Activated CD4-positive, alpha-beta T cell treated with anti-CD3 and anti-CD28 coated beads for 36 hours (primary cell): ENCODE measurements around the gene REC114. TPM values are rescaled to one million over a fixed set of nuclear protein-coding genes. Genes with fewer than 3 reads are reported as not detected.
"Not testable (repeated sequence)": the region's sequence is repeated elsewhere in the genome, so short reads cannot be mapped to it uniquely, and the experiment has no call there.

Experiments used
- ATAC-seq: fragments of 200-7000 bp; cut with Tn5 transposase; one replicate; pipeline ENCODE4 v1.10.0; 2021; ENCODE audit warnings: mild to moderate bottlenecking, moderate library complexity
- CTCF ChIA-PET: fragments of 350-600 bp; sonication (Branson Sonifier 250); formaldehyde crosslinking; loops from one replicate; lab custom pipeline; 2021; ENCODE audit warnings: antibody characterized with exemption; lab: Charles Lee
- POLR2A ChIA-PET: fragments of 350-600 bp; sonication (Branson Sonifier 250); formaldehyde crosslinking; loops from one replicate; lab custom pipeline; 2021; ENCODE audit warnings: antibody characterized with exemption, inconsistent platforms; lab: Charles Lee
- DNase-seq: peaks from one replicate; pipeline ENCODE4 v3.0.0-alpha.2; 2020
- H3K27ac Mint-ChIP-seq: one replicate; pipeline ENCODE4 v1.8.0; 2021; ENCODE audit warnings: mixed read lengths
- H3K27me3 Mint-ChIP-seq: one replicate; pipeline ENCODE4 v1.8.0; 2021; ENCODE audit warnings: mixed read lengths
- H3K36me3 Mint-ChIP-seq: one replicate; pipeline ENCODE4 v1.8.0; 2021; ENCODE audit warnings: low read depth, mixed read lengths
- H3K4me1 Mint-ChIP-seq: one replicate; pipeline ENCODE4 v1.8.0; 2021; ENCODE audit warnings: mixed read lengths
- H3K4me3 Mint-ChIP-seq: one replicate; pipeline ENCODE4 v1.8.0; 2021; ENCODE audit warnings: mild to moderate bottlenecking, moderate library complexity, mixed read lengths
- H3K9me3 Mint-ChIP-seq: one replicate; pipeline ENCODE4 v1.8.0; 2021; ENCODE audit warnings: low read depth, mixed read lengths
- intact Hi-C, 2 experiments: fragments of 100-400 bp; cut with DNase I in 1 of 2; cut with micrococcal nuclease in 1 of 2; formaldehyde crosslinking; loops; one replicate each; pipeline versions ENCODE4 v1.14.2 to v1.15.1; 2022 to 2024; cut with DNase I, micrococcal nuclease
- total RNA-seq, 2 experiments: library from RNA; stranded (reverse); gene quantifications; one replicate each; pipeline ENCODE4 v1.2.3, GENCODE V29; 2021

Gene REC114
- total RNA-seq, 2 experiments from 2014 or later, result not detected

DNA sequence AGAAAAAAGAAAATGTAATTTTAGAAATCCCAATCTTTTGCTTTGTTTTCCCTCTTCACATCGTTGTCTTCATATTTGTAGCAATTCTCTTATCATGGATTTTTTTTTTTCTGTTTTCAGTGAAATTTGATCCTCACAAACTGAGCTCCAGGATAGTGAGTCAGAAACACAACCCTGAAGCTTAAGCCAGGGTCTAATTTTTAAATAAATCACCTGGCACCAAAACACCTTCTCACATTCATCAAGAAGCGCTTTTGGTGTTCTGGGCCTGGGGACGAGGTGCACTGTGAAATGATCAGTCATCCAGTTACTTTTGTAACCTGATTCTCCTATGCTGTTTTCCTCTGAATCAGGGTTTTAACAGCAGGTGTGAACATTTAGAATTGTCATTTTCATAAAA, 87.7 kb downstream of the REC114 start:
- Mint-ChIP-seq H3K27me3 (peaks cover 5% of the 10 kb centered on the region), H3K27ac (no peak overlapping the region), H3K9me3 (no peaks in the 10 kb centered on the region), H3K4me1 (no peaks in the 10 kb centered on the region), H3K36me3 (peaks cover 1% of the 10 kb centered on the region), H3K4me3 (no peak overlapping the region)
- intact Hi-C loops, result no loop called here
- ChIA-PET CTCF (interaction anchor here (1.1 kb wide), 1 partner anchor 169 kb away, joined by 3 read pairs; no protein-coding TSS in a partner anchor), POLR2A (interaction anchor here (0.7 kb wide), 1 partner anchor 1834 kb away, joined by 3 read pairs; no protein-coding TSS in a partner anchor)
- no peak for ATAC-seq
- DNase-seq, result no peak

DNA sequence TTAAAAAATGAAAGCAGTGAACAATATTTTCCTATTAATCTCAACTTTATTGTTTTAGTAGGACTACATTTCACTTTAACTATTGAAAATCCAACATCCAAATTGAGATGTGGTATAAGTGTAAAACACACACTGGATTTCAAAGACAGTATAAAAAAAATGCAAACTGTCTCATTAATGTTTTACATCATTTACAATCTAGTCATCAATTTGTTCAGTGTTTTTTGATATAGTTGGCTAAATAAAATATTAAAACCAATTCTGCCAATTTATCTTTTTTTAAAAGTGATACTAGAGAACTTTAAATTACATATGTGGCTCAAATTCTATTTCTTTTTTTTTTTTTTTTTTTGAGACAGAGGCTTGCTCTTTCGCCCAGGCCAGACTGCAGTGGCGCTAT, 95.2 kb downstream of the REC114 start:
- Mint-ChIP-seq H3K4me3 (no peak overlapping the region), H3K27ac (no peak overlapping the region), H3K27me3 (no peaks in the 10 kb centered on the region), H3K9me3 (no peaks in the 10 kb centered on the region), H3K36me3 (no peaks in the 10 kb centered on the region), H3K4me1 (no peaks in the 10 kb centered on the region)
- ChIA-PET POLR2A (no interaction called here), CTCF (no interaction called here)
- DNase-seq, result no peak
- intact Hi-C loops, result no loop called here
- no peak for ATAC-seq

DNA sequence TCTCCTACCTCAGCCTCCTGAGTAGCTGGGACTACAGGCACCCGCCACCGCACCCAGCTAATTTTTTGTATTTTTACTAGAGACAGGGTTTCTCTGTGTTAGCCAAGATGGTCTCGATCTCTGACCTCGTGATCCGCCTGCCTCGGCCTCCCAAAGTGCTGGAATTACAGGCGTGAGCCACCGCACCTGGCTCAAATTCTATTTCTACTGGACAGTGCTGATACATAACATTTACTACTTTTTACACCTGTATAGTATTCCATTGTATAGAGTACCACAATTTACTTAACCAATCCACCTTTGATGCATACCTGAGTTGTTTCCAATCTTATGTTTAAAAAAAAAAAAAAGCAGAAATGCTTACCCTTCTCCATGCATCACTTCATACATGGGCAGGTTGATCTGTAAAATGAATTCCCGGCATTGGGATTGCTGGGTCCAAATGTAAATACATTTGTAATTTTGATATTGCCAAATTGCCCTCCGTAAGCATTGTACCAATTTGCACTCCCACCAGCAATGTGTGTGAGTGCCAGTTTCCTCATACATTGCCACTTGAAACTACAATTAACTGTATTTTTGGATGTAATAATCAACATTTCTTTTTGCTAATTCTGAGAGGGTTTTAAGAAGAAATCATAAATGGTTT, 95.7 kb downstream of the REC114 start:
- Mint-ChIP-seq H3K9me3 (no peaks in the 10 kb centered on the region), H3K27me3 (no peaks in the 10 kb centered on the region), H3K27ac (no peak overlapping the region), H3K4me3 (no peak overlapping the region), H3K4me1 (no peaks in the 10 kb centered on the region), H3K36me3 (no peaks in the 10 kb centered on the region)
- no peak for DNase-seq
- CTCF ChIA-PET, result no interaction called here
- no peak for ATAC-seq
- POLR2A ChIA-PET, result no interaction called here
- intact Hi-C loops, result no loop called here

DNA sequence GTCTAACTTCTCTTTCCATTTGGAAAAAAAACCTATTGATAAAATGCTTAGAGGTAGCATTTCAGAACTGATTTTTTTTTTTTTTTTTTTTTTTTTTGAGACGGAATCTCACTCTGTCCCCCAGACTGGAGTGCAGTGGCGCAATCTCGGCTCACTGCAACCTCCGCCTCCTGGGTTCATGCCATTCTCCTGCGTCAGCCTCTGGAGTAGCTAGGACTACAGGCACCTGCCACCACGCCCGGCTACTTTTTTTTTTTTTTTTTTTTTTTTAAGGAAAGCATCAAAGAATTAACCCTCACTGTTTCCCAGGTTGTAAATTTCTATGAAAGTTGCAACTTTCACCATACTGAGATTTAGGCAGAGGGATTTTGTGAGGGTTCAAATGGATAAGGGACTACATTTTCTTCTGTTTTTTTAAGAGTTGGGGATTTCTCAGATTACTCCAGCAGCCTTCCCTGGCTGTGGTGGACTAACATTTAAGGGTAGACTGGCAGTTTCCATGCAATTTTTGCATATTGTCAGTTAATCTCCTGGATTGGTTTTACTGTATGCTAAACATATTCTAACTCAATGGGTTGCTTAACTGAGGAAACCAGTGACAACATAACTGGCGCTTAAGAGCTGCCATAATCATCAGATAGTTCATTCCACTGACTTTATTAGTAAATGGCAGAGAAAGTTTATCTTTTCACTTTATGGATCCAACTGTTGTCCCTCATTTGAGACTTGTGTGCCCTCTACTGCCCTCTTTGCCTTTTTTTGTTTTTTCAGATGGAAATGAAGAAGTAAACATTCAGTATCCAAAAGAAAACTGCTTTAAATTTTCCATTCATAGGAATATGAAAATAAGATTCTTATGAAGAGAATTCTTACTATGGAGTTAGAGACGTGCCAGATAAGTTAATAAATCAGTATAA, 96.5 kb downstream of the REC114 start:
- intact Hi-C loops, result no loop called here
- H3K36me3 Mint-ChIP-seq, result no peaks in the 10 kb centered on the region
- ChIA-PET CTCF (interaction anchor here (0.6 to 1.4 kb wide), 2 partner anchors 12 to 13 kb away, joined by 3 to 4 read pairs; no protein-coding TSS in a partner anchor), POLR2A (no interaction called here)
- DNase-seq (no peak), ATAC-seq (no peak)
- H3K9me3 Mint-ChIP-seq, result no peaks in the 10 kb centered on the region
- H3K27me3 Mint-ChIP-seq, result no peaks in the 10 kb centered on the region
- no peak overlapping the region for H3K4me3 Mint-ChIP-seq
- no peaks in the 10 kb centered on the region for H3K4me1 Mint-ChIP-seq
- no peak overlapping the region for H3K27ac Mint-ChIP-seq

DNA sequence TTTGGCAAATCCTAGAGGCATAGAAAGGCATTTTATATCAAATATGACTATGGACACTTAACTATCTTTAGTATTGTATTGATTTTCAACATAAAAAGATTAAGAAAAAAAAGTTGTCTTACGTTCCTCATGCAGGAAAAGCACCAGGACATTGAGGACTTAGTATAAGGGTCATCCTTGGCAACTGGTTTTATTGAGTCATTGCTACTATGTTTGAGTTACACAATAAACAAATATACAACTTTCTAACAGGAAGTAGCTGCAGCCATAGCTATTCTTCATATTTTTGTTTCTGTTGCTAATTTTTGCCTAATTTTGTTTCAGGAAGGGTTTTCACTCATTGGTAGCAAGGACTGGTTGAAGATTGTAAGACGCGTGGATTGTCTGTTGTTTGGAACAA, 97.2 kb downstream of the REC114 start:
- Mint-ChIP-seq H3K4me3 (no peak overlapping the region), H3K9me3 (no peaks in the 10 kb centered on the region), H3K27me3 (no peaks in the 10 kb centered on the region), H3K36me3 (peaks cover 2% of the 10 kb centered on the region), H3K27ac (no peak overlapping the region), H3K4me1 (no peaks in the 10 kb centered on the region)
- intact Hi-C loops, result no loop called here
- ATAC-seq, result no peak
- no peak for DNase-seq
- ChIA-PET CTCF (interaction anchor here (0.6 to 1.4 kb wide), 2 partner anchors 12 kb away, joined by 3 to 4 read pairs; no protein-coding TSS in a partner anchor), POLR2A (interaction anchor here (0.7 kb wide), 1 partner anchor 190 kb away, joined by 3 read pairs; no protein-coding TSS in a partner anchor)

DNA sequence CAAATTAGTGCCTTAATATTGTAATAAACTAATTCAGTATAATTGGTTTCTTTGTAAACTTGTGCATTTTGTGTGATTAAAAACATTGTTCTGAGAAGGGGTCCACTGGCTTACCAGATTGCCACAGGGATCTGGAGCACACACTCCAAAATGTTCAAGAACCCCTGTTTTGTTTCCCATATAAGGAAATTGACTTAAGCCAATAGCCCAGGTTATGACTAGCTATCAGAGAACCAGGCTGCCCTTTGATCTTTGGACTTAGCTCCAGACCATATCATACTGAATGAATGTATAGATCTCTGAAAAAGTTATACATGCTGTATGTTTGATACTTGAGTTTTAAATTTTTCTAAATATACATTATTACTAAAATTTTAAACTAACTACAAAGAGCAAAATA, 98.5 kb downstream of the REC114 start:
- Mint-ChIP-seq H3K4me3 (no peak overlapping the region), H3K27me3 (no peaks in the 10 kb centered on the region), H3K27ac (no peak overlapping the region), H3K4me1 (no peaks in the 10 kb centered on the region), H3K36me3 (peaks cover 2% of the 10 kb centered on the region), H3K9me3 (no peaks in the 10 kb centered on the region)
- CTCF ChIA-PET, result interaction anchor here (1.5 kb wide), 1 partner anchor 10 kb away, joined by 6 read pairs; no protein-coding TSS in a partner anchor
- DNase-seq (no peak), ATAC-seq (no peak)
- POLR2A ChIA-PET, result no interaction called here
- intact Hi-C loops, result no loop called here

DNA sequence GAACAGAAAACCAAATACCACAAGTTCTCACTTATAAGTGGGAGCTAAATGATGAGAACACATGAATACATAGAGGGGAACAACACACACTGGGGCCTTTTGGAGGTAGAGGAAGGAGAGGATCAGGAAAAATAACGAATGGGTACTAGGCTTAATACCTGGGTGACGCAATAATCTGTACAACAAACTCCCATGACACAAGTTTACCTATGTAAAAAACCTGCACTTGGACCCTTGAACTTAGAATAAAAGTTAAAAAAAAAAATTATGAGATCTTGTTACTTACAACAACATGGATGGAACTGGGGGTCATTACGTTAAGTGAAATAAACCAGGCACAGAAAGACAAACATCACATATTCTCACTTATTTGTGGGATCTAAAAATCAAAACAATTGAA, 106.0 kb downstream of the REC114 start:
- intact Hi-C loops, DNase-seq, H3K9me3 Mint-ChIP-seq, H3K36me3 Mint-ChIP-seq, H3K4me3 Mint-ChIP-seq, H3K27me3 Mint-ChIP-seq, POLR2A ChIA-PET, H3K27ac Mint-ChIP-seq, ATAC-seq, H3K4me1 Mint-ChIP-seq: not testable (repeated sequence)
- CTCF ChIA-PET, result interaction anchor here (0.6 kb wide), 1 partner anchor 81 kb away, joined by 3 read pairs; no protein-coding TSS in a partner anchor

DNA sequence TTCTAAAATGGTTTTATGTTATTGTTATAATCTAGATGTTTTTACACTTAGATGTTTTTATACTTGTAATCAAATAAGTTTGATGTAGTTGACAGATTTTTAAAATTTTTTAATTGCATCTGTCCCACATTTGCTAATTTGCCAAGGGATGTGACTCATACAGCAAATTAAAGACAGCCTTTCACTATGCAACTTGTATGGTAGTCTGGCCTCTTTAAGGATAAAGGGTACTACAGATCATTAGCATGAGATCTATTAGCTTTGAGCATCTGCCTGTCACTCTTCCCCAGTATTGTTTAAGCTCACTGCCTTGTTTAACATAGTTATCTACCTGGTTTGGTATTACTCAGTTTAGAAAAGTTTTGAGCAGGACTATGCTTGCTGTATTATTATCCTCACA, 107.2 kb downstream of the REC114 start:
- DNase-seq (no peak), ATAC-seq (no peak)
- Mint-ChIP-seq H3K27ac (no peak overlapping the region), H3K9me3 (no peaks in the 10 kb centered on the region), H3K4me1 (no peaks in the 10 kb centered on the region), H3K36me3 (peaks cover under 1% of the 10 kb centered on the region), H3K4me3 (no peak overlapping the region), H3K27me3 (no peaks in the 10 kb centered on the region)
- POLR2A ChIA-PET, result no interaction called here
- intact Hi-C loops, result loop anchor here in 1 of 2 experiments (10.0 kb wide), 1 partner anchor 245 kb away; no protein-coding TSS in a partner anchor
- CTCF ChIA-PET, result interaction anchor here (1.1 to 1.2 kb wide), 2 partner anchors 10 to 155 kb away, joined by 4 to 5 read pairs; no protein-coding TSS in a partner anchor

GRCh38 chr15:73555080-73555479, 112.1 kb downstream of the REC114 start:
- Mint-ChIP-seq H3K9me3 (no peaks in the 10 kb centered on the region), H3K4me1 (no peaks in the 10 kb centered on the region), H3K4me3 (no peak overlapping the region), H3K27ac (no peak overlapping the region), H3K36me3 (peaks cover 11% of the 10 kb centered on the region), H3K27me3 (no peaks in the 10 kb centered on the region)
- intact Hi-C loops, result loop anchor here in 1 of 2 experiments (10.0 kb wide), 1 partner anchor 250 kb away; no protein-coding TSS in a partner anchor
- DNase-seq (no peak), ATAC-seq (no peak)
- POLR2A ChIA-PET, result no interaction called here
- CTCF ChIA-PET, result interaction anchor here (0.7 to 2.1 kb wide), 2 partner anchors 76 to 151 kb away, joined by 3 to 5 read pairs; no protein-coding TSS in a partner anchor

DNA sequence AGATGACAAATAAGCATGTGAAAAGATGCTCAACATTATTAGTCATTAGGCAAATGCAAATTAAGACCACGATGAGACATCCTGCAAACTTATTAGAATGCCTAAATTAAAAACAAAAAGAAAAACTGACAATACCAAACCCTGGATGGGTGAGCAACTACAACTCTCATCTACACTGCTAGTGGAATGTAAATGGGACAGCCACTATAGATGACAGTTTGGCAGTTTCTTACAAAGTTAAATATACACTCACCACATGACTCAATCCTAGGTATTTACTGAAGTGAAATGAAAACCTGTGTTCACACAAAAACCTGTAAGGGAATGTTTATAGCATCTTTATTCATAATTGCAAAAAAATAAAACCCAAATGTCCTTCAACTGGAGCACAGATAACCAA, 115.6 kb downstream of the REC114 start:
- no peak for DNase-seq
- ChIA-PET POLR2A (no interaction called here), CTCF (interaction anchor here (1.6 to 2.3 kb wide), 2 partner anchors 57 to 147 kb away, joined by 3 to 8 read pairs; no protein-coding TSS in a partner anchor)
- no peaks in the 10 kb centered on the region for H3K27me3 Mint-ChIP-seq
- H3K36me3 Mint-ChIP-seq, result peaks cover 18% of the 10 kb centered on the region
- no peak for ATAC-seq
- H3K4me1 Mint-ChIP-seq, result no peaks in the 10 kb centered on the region
- H3K27ac Mint-ChIP-seq, result no peak overlapping the region
- H3K9me3 Mint-ChIP-seq, result no peaks in the 10 kb centered on the region
- intact Hi-C loops, result loop anchor here in 1 of 2 experiments (10.0 kb wide), 1 partner anchor 254 kb away; no protein-coding TSS in a partner anchor
- H3K4me3 Mint-ChIP-seq, result no peak overlapping the region

DNA sequence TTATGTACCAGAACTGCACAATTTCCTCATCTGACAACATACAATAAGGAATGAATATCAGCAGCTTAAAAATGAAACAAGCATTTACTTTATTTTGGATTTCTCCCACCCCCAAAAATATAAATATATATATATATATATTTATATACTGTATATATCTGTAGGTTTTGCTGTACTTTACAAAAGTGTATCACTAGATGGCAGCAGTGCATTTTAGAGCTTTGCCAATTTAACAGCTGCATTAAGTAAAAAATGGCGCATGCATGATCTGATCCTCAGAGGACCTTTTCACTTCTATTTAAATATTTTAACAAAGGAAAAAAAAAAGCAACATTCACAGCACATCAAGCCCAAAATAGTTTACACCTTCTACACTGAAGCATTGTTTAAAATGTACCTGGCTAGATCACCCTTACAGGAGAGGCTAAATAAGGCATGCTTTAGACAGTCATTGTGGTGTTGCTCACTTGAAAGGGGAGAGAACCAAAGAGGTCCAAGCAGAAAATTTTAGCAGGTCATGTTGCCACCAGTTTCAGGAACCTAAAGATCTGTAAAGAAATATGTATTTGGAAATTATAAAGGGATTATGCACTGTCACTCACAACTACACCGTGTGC, 117.6 kb downstream of the REC114 start:
- no peak for DNase-seq
- H3K27ac Mint-ChIP-seq, result no peak overlapping the region
- intact Hi-C loops, result loop anchor here (1.0 kb wide), 2 partner anchors 76 to 140 kb away; no protein-coding TSS in a partner anchor
- ATAC-seq, result peak; percentile 53
- no peaks in the 10 kb centered on the region for H3K27me3 Mint-ChIP-seq
- H3K9me3 Mint-ChIP-seq, result no peaks in the 10 kb centered on the region
- no peak overlapping the region for H3K4me3 Mint-ChIP-seq
- H3K36me3 Mint-ChIP-seq, result peaks cover 22% of the 10 kb centered on the region
- CTCF ChIA-PET, result interaction anchor here (0.6 to 4.8 kb wide), 11 partner anchors 10 to 145 kb away, joined by 3 to 43 read pairs (median 4); no protein-coding TSS in a partner anchor
- H3K4me1 Mint-ChIP-seq, result no peaks in the 10 kb centered on the region
- POLR2A ChIA-PET, result no interaction called here
